Sigmoid colon (tissue), 7 donors: ENCODE data around the gene SUMF2. TPM values are rescaled to one million over a fixed set of nuclear protein-coding genes. Genes with fewer than 3 reads are reported as not detected.
"Not testable (repeated sequence)": the region's sequence is repeated elsewhere in the genome, so short reads cannot be mapped to it uniquely, and the experiment has no call there.

Source experiments
- DNase-seq: peaks from one replicate; pipeline ENCODE4 v3.0.0-alpha.2; 2019
- H3K27ac ChIP-seq, 4 donors: fragments of 200-600 bp; sonication (generic); one replicate each; pipeline ENCODE4 v1.5.1; 2016 to 2019; ENCODE audit warnings: mild to moderate bottlenecking in 1 of 4
- H3K27me3 ChIP-seq, 3 donors: fragments of 200-600 bp; sonication (generic); one replicate each; pipeline ENCODE4 v1.5.1; 2019; ENCODE audit warnings: mild to moderate bottlenecking in 1 of 3
- H3K36me3 ChIP-seq, 4 donors: fragments of 200-600 bp; sonication (generic); one replicate each; pipeline ENCODE4 v1.5.1; 2016 to 2019
- H3K4me1 ChIP-seq, 4 donors: fragments of 200-600 bp; sonication (generic); one replicate each; pipeline ENCODE4 v1.5.1; 2017 to 2019
- H3K4me3 ChIP-seq, 4 donors: fragments of 200-600 bp; sonication (generic); one replicate each; pipeline ENCODE4 v1.5.1; 2017 to 2019; ENCODE audit warnings: mild to moderate bottlenecking in 2 of 4, moderate library complexity in 1 of 4
- H3K9me3 ChIP-seq, 4 donors: fragments of 200-600 bp in 3 of 4; sonication (generic) in 3 of 4; one replicate each; pipeline versions ENCODE4 v1.5.1 to v1.6.1; 2013 to 2019
- CTCF ChIP-seq, 4 experiments: fragments of 450-650 bp in 3 of 4; fragments of 200-600 bp in 1 of 4; IDR thresholded peaks; one replicate each; pipeline ENCODE4 v1.5.1; 2016 to 2019; ENCODE audit warnings: antibody characterized with exemption in 4 of 4, mild to moderate bottlenecking in 3 of 4, moderate library complexity in 2 of 4
- EP300 ChIP-seq, 4 donors: sonication (generic); formaldehyde crosslinking; IDR thresholded peaks; one replicate each; pipeline ENCODE4 v1.6.1; 2017; ENCODE audit warnings: antibody characterized with exemption in 4 of 4
- POLR2A ChIP-seq, 2 donors: fragments of 450-650 bp; IDR thresholded peaks; one replicate each; pipeline ENCODE4 v1.6.1; 2016; ENCODE audit warnings: antibody characterized with exemption in 2 of 2, mild to moderate bottlenecking in 2 of 2, moderate library complexity in 2 of 2
- POLR2AphosphoS5 ChIP-seq, 4 donors: sonication (generic); formaldehyde crosslinking; IDR thresholded peaks; one replicate each; pipeline ENCODE4 v1.6.1; 2017; ENCODE audit warnings: antibody characterized with exemption in 4 of 4
- WGBS, 2 donors: extraction: QIAGEN DNeasy Blood & Tissue Kit; methylation state at CpG; one replicate each; pipeline ENCODE4 v1.1.7; 2013; 5-methylcytosine and 5-hydroxymethylcytosine counted together
- intact Hi-C: fragments of 100-400 bp; cut with DNase I; formaldehyde crosslinking; loops from one replicate; pipeline ENCODE4 v1.15.1; 2023
- polyA plus RNA-seq, 3 donors: library from polyadenylated mRNA; stranded (reverse); fragments of 200-250 nt; gene quantifications; one replicate each; pipeline ENCODE4 v1.2.3, GENCODE V29; 2013
- total RNA-seq, 4 donors: library from RNA; depleted of rRNA; stranded (reverse); fragments of >200 nt; gene quantifications; one replicate each; pipeline ENCODE4 v1.1.0, GENCODE V29; 2016
- donor health status: healthy with polysubstance abuse.
- donor health status: Bipolar disorder and iron deficiency.
- donor health status: healthy.

The SUMF2 gene
- total and polyA plus RNA-seq, 7 donors: 24.6 to 107 (median 90.4) TPM

- peak; percentile 99 for DNase-seq
- Histone ChIP-seq H3K4me1 (peaks cover 0 to 25% (median 15%) of the 10 kb centered on the region in 4 donors), H3K27ac (peak within 1 kb of the TSS; percentile 90 to 98 (median 94)), H3K36me3 (peaks cover 20 to 32% (median 24%) of the 10 kb centered on the region in 4 donors), H3K27me3 (no peaks in the 10 kb centered on the region), H3K4me3 (peak within 1 kb of the TSS; percentile 81 to 96 (median 88)), H3K9me3 (no peaks in the 10 kb centered on the region)
- no peak for TF ChIP-seq CTCF (IDR thresholded peaks at IDR 0.05)
- TF ChIP-seq POLR2AphosphoS5 (IDR thresholded peaks at IDR 0.05): peak; percentile 95 to 98 (median 96)
- no peak for TF ChIP-seq EP300 (IDR thresholded peaks at IDR 0.05)
- TF ChIP-seq POLR2A (IDR thresholded peaks at IDR 0.05): peak; percentile 84 to 92
- WGBS, 2 donors: 2% methylated on average over 57 of the region's 57 CpGs
- intact Hi-C loops: loop anchor here (2.0 kb wide), 1 partner anchor 28 kb away; no protein-coding TSS in a partner anchor
Measured at GRCh38 chr7:56106108-56107073, 42.3 kb downstream of the SUMF2 start, which contains the start of gene CHCHD2. TSS of gene CHCHD2 (minus strand) at chr7:56106476. CDS start at chr7:56106413, 63 bp downstream.

- no peak for DNase-seq
- intact Hi-C loops: loop anchor here (2.0 kb wide), 1 partner anchor 29 kb away; no protein-coding TSS in a partner anchor
Measured at GRCh38 chr7:56107954-56108258, 43.8 kb downstream of the SUMF2 start.

GRCh38 chr7:56110611-56111010 is 46.5 kb downstream of the SUMF2 start:
- no peak overlapping the region for H3K4me3 ChIP-seq
- H3K9me3 ChIP-seq: no peaks in the 10 kb centered on the region
- H3K36me3 ChIP-seq: no peaks in the 10 kb centered on the region
- DNase-seq: no peak
- WGBS, 2 donors: 77 to 85% methylated on average over 1 of the region's 1 CpG
- no peak for TF ChIP-seq CTCF (IDR thresholded peaks at IDR 0.05)
- TF ChIP-seq EP300 (IDR thresholded peaks at IDR 0.05): no peak
- TF ChIP-seq POLR2AphosphoS5 (IDR thresholded peaks at IDR 0.05): no peak
- no peak for TF ChIP-seq POLR2A (IDR thresholded peaks at IDR 0.05)
- peaks cover 0 to 5% (median 3%) of the 10 kb centered on the region in 4 donors for H3K4me1 ChIP-seq
- intact Hi-C loops: no loop called here
- no peak overlapping the region for H3K27ac ChIP-seq
- H3K27me3 ChIP-seq: peaks cover under 1 to 7% (median 1%) of the 10 kb centered on the region in 3 donors

More at GRCh38 chr7:56107954-56108258, 43.8 kb downstream of the SUMF2 start:
- no peak overlapping the region for H3K27ac ChIP-seq
- no peak overlapping the region for H3K4me3 ChIP-seq
- 94 to 100% methylated on average over 1 of the region's 1 CpG for WGBS, 2 donors
- H3K9me3 ChIP-seq: no peaks in the 10 kb centered on the region
- peaks cover 7 to 16% (median 12%) of the 10 kb centered on the region in 4 donors for H3K36me3 ChIP-seq
- no peak for TF ChIP-seq POLR2A (IDR thresholded peaks at IDR 0.05)
- TF ChIP-seq CTCF (IDR thresholded peaks at IDR 0.05): no peak
- TF ChIP-seq EP300 (IDR thresholded peaks at IDR 0.05): no peak
- no peak for TF ChIP-seq POLR2AphosphoS5 (IDR thresholded peaks at IDR 0.05)
- H3K4me1 ChIP-seq: peaks cover 0 to 25% (median 15%) of the 10 kb centered on the region in 4 donors
- H3K27me3 ChIP-seq: no peaks in the 10 kb centered on the region

GRCh38 chr7:56112244-56112643 is 48.2 kb downstream of the SUMF2 start:
- 95% methylated on average over 3 of the region's 3 CpGs for WGBS, 2 donors
- H3K4me1 ChIP-seq, H3K9me3 ChIP-seq, H3K36me3 ChIP-seq, intact Hi-C loops, H3K4me3 ChIP-seq, H3K27ac ChIP-seq, DNase-seq: not testable (repeated sequence)
- peaks cover 9 to 24% (median 10%) of the 10 kb centered on the region in 3 donors for H3K27me3 ChIP-seq

GRCh38 chr7:56115852-56116538 is 51.9 kb downstream of the SUMF2 start, which contains the start of gene NUPR2:
TSS of gene NUPR2 (minus strand) at chr7:56116417. CDS start at chr7:56116314, 103 bp downstream.
- Histone ChIP-seq H3K27me3 (peaks cover 9 to 26% (median 10%) of the 10 kb centered on the region in 3 donors), H3K4me3 (no peak within 1 kb of the TSS), H3K4me1 (peaks cover 0 to 8% (median 3%) of the 10 kb centered on the region in 4 donors), H3K27ac (no peak within 1 kb of the TSS), H3K9me3 (no peaks in the 10 kb centered on the region), H3K36me3 (no peaks in the 10 kb centered on the region)
- WGBS, 2 donors: 8 to 10% methylated on average over 65 of the region's 65 CpGs
- intact Hi-C loops: no loop called here
- no peak for DNase-seq
- TF ChIP-seq POLR2A (IDR thresholded peaks at IDR 0.05): no peak
